Osteocyte (in vitro differentiated cells): Measurements from ENCODE around the gene KRT79. TPM values are rescaled to one million over a fixed set of nuclear protein-coding genes. Genes with fewer than 3 reads are reported as not detected.

Source experiments
- DNase-seq: peaks from one replicate; pipeline ENCODE4 v3.0.0; 2021; ENCODE audit warnings: mixed read lengths; ENCODE audit not compliant: unreplicated experiment; ENCODE audit errors: extremely low spot score
- H3K27ac Mint-ChIP-seq: one replicate; pipeline ENCODE4 v1.8.0; 2021; ENCODE audit warnings: mild to moderate bottlenecking, mixed read lengths; ENCODE audit not compliant: unreplicated experiment
- H3K27me3 Mint-ChIP-seq: one replicate; pipeline ENCODE4 v1.8.0; 2021; ENCODE audit warnings: mixed read lengths; ENCODE audit not compliant: unreplicated experiment
- H3K36me3 Mint-ChIP-seq: one replicate; pipeline ENCODE4 v1.8.0; 2021; ENCODE audit warnings: mixed read lengths; ENCODE audit not compliant: unreplicated experiment
- H3K4me1 Mint-ChIP-seq: one replicate; pipeline ENCODE4 v1.8.0; 2021; ENCODE audit warnings: mixed read lengths; ENCODE audit not compliant: unreplicated experiment
- H3K4me3 Mint-ChIP-seq: one replicate; pipeline ENCODE4 v1.8.0; 2021; ENCODE audit warnings: mild to moderate bottlenecking, moderate library complexity, mixed read lengths; ENCODE audit not compliant: unreplicated experiment
- H3K9me3 Mint-ChIP-seq: one replicate; pipeline ENCODE4 v1.8.0; 2021; ENCODE audit warnings: mixed read lengths; ENCODE audit not compliant: unreplicated experiment
- total RNA-seq: library from RNA; stranded (reverse); gene quantifications from 2 replicates; pipeline ENCODE4 v1.2.1, GENCODE V29; 2021
- TF ChIP-seq, protein P1 (sequence below): fragments of 200-600 bp; sonication (generic); IDR thresholded peaks from 2 replicates; pipeline ENCODE4 v1.5.0; 2021; ENCODE audit warnings: antibody characterized with exemption, mild to moderate bottlenecking, moderate library complexity

KRT79 gene
- total RNA-seq, 1 donor from 2014 or later = not detected

DNA sequence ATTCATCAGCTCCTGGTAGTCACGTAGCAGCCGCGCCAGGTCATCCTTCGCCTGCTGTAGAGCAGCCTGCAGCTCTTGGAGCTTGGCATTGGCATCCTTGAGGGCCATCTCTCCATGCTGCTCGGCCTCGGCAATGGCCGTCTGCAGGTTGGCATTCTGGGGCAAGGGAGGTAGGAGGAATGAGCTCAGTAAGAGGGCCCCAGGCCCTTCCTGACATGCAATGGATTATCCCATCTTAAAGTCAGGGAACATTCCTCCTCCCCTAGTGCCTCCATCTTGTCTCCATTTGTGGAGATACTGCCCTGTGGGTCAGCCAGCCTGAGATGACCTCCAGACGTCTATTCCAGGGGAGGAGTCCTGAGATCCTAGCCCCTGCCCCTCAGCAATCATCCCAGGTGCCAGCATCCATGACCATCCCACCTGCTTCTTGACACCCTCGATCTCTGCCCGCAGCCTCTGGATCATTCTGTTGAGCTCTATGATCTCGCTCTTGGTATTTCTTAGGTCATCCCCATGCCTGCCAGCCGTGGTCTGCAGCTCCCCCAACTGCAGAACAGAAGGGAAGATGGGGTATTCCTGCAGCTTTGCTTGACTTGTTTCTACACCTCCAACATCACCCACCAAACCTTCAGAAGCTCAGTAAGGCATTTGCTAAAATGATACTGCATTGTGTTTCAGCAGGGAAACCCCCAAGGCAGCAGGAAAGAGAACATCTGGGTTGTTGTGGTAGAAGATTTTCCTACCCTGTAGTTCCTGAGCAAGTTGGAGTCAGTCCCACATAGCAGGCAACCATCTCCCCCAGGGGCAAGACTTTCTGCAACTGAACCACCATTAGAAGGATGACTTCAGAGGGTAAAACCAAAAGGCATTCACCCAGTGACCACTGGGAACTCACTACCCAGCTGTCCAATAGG lies 42.6 kb downstream of the KRT79 start:
- TF ChIP-seq, protein P1, sequence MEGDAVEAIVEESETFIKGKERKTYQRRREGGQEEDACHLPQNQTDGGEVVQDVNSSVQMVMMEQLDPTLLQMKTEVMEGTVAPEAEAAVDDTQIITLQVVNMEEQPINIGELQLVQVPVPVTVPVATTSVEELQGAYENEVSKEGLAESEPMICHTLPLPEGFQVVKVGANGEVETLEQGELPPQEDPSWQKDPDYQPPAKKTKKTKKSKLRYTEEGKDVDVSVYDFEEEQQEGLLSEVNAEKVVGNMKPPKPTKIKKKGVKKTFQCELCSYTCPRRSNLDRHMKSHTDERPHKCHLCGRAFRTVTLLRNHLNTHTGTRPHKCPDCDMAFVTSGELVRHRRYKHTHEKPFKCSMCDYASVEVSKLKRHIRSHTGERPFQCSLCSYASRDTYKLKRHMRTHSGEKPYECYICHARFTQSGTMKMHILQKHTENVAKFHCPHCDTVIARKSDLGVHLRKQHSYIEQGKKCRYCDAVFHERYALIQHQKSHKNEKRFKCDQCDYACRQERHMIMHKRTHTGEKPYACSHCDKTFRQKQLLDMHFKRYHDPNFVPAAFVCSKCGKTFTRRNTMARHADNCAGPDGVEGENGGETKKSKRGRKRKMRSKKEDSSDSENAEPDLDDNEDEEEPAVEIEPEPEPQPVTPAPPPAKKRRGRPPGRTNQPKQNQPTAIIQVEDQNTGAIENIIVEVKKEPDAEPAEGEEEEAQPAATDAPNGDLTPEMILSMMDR = no peak
- Mint-ChIP-seq H3K27ac (no peak overlapping the region), H3K4me1 (no peaks in the 10 kb centered on the region), H3K4me3 (no peak overlapping the region), H3K9me3 (no peaks in the 10 kb centered on the region), H3K27me3 (peaks cover 30% of the 10 kb centered on the region), H3K36me3 (no peaks in the 10 kb centered on the region)
- no peak for DNase-seq

- TF ChIP-seq, protein P1 = no peak
- H3K27me3 Mint-ChIP-seq = peaks cover 33% of the 10 kb centered on the region
- H3K36me3 Mint-ChIP-seq = no peaks in the 10 kb centered on the region
- DNase-seq = no peak
- H3K4me1 Mint-ChIP-seq = no peaks in the 10 kb centered on the region
- no peak overlapping the region for H3K27ac Mint-ChIP-seq
- H3K9me3 Mint-ChIP-seq = no peaks in the 10 kb centered on the region
- H3K4me3 Mint-ChIP-seq = no peak overlapping the region
Observed at GRCh38 chr12:52790427-52791270, 43.5 kb downstream of the KRT79 start.

DNA sequence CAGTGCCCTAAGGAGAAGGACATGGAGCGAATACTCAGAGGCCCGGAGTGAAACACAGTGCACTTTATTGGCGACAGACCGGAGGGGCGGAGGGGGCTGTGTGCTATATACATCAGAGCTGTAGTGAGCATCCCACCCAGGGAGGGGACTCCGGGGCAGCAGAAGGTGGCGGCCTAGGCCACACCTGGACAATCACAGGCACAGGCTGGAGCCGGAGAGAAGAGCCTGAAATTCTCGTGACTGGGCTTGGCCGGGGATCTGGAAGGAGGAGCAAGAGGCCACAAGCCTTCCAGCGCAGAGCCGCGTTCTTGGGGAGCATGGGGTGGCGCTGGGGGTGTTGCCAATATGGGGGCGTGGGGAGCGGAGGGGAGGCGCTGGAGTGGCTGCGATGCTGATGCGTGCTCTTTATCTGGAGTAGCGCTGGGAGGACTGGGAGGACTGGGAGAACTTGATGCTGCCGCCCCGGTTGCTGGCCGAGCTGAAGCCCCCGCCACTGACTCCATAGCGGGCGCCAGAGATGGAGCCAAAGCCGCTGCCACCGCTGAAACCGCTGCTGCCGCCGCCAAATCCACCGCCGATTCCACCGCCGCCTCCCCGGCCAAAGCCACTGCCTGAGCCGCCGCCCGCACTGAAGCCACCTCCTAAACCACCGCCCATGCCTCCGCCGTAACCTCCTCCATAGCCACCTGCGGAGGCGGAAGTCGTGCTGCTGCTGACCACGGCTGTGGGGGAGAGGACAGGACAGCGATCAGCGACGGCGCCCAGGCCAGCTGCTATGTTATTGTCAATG lies 44.3 kb downstream of the KRT79 start:
- Mint-ChIP-seq H3K27me3 (peaks cover 38% of the 10 kb centered on the region), H3K36me3 (no peaks in the 10 kb centered on the region), H3K27ac (no peak overlapping the region), H3K4me3 (no peak overlapping the region), H3K4me1 (no peaks in the 10 kb centered on the region), H3K9me3 (no peaks in the 10 kb centered on the region)
- DNase-seq = no peak
- TF ChIP-seq, protein P1 = no peak

- H3K27ac Mint-ChIP-seq = no peak overlapping the region
- no peaks in the 10 kb centered on the region for H3K36me3 Mint-ChIP-seq
- H3K4me1 Mint-ChIP-seq = no peaks in the 10 kb centered on the region
- H3K4me3 Mint-ChIP-seq = no peak overlapping the region
- no peak for DNase-seq
- TF ChIP-seq, protein P1 = no peak
- H3K9me3 Mint-ChIP-seq = no peaks in the 10 kb centered on the region
- peaks cover 39% of the 10 kb centered on the region for H3K27me3 Mint-ChIP-seq
Observed at GRCh38 chr12:52788876-52789636, 45.1 kb downstream of the KRT79 start.
